ENCODE data around the gene COL17A1. TPM values are rescaled to one million over a fixed set of nuclear protein-coding genes. Genes with fewer than 3 reads are reported as not detected.

Gene COL17A1
- total and polyA plus RNA-seq, 2 of the 13 experiments (the other 11 are each of a cell fraction or from before 2014, with no cell fraction given), result 0.03 TPM; not detected in 1

DNA sequence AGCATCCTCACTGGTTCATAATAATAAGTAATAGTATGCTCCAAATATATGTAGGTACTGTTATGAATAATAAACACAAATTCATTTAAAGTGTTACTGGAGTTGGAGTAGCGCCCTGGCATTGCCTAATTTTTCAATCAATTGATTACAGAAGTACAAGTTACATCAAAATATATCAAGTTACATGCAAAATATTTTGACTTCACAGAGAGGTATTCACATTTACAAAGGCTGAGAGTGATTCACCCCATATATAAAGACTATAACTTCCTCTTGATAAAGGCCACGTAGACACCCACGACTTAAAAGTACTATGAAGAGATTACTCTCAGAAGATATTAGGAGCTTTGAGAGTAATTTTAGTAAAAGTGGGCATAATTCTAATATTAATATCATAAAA is 13.6 kb upstream of the COL17A1 start:
- ChIA-PET POLR2A (no interaction called here), CTCF (ENCODE audit: low intra/inter-chr PET ratio, low total read pairs) (no interaction called here)
- Histone ChIP-seq H2AFZ (ENCODE audit: low read length) (no peak overlapping the region), H4K20me1 (ENCODE audit: insufficient read depth, low read length) (no peaks in the 10 kb centered on the region), H3K79me2 (ENCODE audit: insufficient read depth, low read length) (no peaks in the 10 kb centered on the region), H3K9ac (ENCODE audit: insufficient read depth, low read depth, low read length) (no peak overlapping the region), H3K27me3 (ENCODE audit: control insufficient read depth in 1 of 2, insufficient read depth in 2 of 2, low read length in 2 of 2) (no peaks in the 10 kb centered on the region; a peak in 2 of 5 replicates), H3K4me3 (replicated peaks in 1 of 3; ENCODE audit: insufficient read depth in 1 of 3, low read depth in 2 of 3, low read length in 3 of 3) (no peak overlapping the region), H3K4me1 (ENCODE audit: insufficient read depth, low read length) (no peaks in the 10 kb centered on the region), H3K36me3 (replicated peaks in 1 of 2; ENCODE audit: control insufficient read depth in 1 of 2, insufficient read depth in 2 of 2, low read length in 2 of 2) (no peaks in the 10 kb centered on the region), H3K27ac (ENCODE audit: extremely low read length, insufficient read depth, low read length) (no peak overlapping the region), H3K9me3 (ENCODE audit: low read length) (peaks cover 9% of the 10 kb centered on the region), H3K4me2 (ENCODE audit: low read depth, low read length) (no peak overlapping the region)
- no peak for DNase-seq (ENCODE audit: low spot score)
- 0% methylated on average over 3 of the region's 3 CpGs for WGBS (ENCODE audit: low lambda C conversion rate)
- TF ChIP-seq HHEX (CRISPR knock-in tag; IDR thresholded peaks at IDR 0.05), result no peak
- no peak for TF ChIP-seq ZSCAN20 (CRISPR knock-in tag; IDR thresholded peaks at IDR 0.05; ENCODE audit: borderline replicate concordance)
- no peak for TF ChIP-seq ZNF598 (CRISPR knock-in tag; IDR thresholded peaks at IDR 0.05; ENCODE audit: borderline replicate concordance)
- no peak for TF ChIP-seq ZBTB20 (CRISPR knock-in tag; IDR thresholded peaks at IDR 0.05; ENCODE audit: borderline replicate concordance, low read depth)
- TF ChIP-seq ZMYM3 (CRISPR knock-in tag; IDR thresholded peaks at IDR 0.05), result no peak
- no peak for FAIRE-seq
- ATAC-seq, result no peak
- intact Hi-C loops (cut with micrococcal nuclease; ENCODE audit: unreplicated experiment), result no loop called here
- in situ Hi-C loops (cut with HindIII; ENCODE audit: extremely low pct_ligation_motif_present, low pct_unique_long_range_greater_than_20kb), result no loop called here
- no TSS peak for BruUV-seq (replicated peaks)

DNA sequence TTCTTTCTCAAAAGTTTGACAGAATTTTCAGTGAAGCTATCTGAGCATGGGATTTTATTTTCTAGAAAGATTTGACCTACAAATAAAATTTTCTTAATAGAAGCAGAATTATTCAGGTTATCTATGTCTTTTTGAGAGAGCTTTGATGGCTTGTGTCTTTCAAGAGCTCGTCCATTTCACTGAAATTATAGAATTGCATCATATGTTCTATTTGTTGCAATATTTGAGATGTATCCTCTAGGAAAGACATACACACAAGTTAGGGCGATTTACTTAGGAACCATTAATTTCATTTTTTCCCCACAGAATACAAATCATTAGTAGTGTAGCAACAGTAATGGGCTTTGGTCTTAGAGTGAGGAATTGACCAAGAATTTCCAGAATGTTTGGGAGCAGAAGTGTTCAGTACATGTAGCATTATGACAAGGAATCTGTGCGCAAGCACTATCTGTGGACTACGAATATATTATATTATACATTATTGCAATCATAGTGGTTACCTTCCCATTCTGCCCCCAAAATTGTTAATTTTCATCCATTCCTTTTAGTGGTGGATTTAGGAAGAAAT is 12.8 kb upstream of the COL17A1 start:
- no peaks in the 10 kb centered on the region for H3K36me3 ChIP-seq (replicated peaks in 1 of 2; ENCODE audit: control insufficient read depth in 1 of 2, insufficient read depth in 2 of 2, low read length in 2 of 2)
- H3K4me3 ChIP-seq (replicated peaks in 1 of 3; ENCODE audit: insufficient read depth in 1 of 3, low read depth in 2 of 3, low read length in 3 of 3), result no peak overlapping the region
- H4K20me1 ChIP-seq (ENCODE audit: insufficient read depth, low read length), result no peaks in the 10 kb centered on the region
- no peak for DNase-seq (ENCODE audit: low spot score)
- no peak for ATAC-seq
- BruUV-seq (replicated peaks), result no TSS peak
- ChIA-PET POLR2A (no interaction called here), CTCF (ENCODE audit: low intra/inter-chr PET ratio, low total read pairs) (no interaction called here)
- FAIRE-seq, result no peak
- in situ Hi-C loops (cut with HindIII; ENCODE audit: extremely low pct_ligation_motif_present, low pct_unique_long_range_greater_than_20kb) (no loop called here), intact Hi-C loops (cut with micrococcal nuclease; ENCODE audit: unreplicated experiment) (no loop called here)
- TF ChIP-seq CEBPB (IDR thresholded peaks at IDR 0.05; ENCODE audit: borderline replicate concordance, low read depth, low read length), result peak; percentile 50; the same call in 1 of the 2 replicates
- no peak for TF ChIP-seq TOPORS (CRISPR knock-in tag; IDR thresholded peaks at IDR 0.05)
- 38% methylated on average over 4 of the region's 4 CpGs for WGBS (ENCODE audit: low lambda C conversion rate)
- H3K4me2 ChIP-seq (ENCODE audit: low read depth, low read length), result no peak overlapping the region
- no peak overlapping the region for H3K27ac ChIP-seq (ENCODE audit: extremely low read length, insufficient read depth, low read length)
- no peaks in the 10 kb centered on the region; a peak in 2 of 5 replicates for H3K27me3 ChIP-seq (ENCODE audit: control insufficient read depth in 1 of 2, insufficient read depth in 2 of 2, low read length in 2 of 2)
- peaks cover 9% of the 10 kb centered on the region for H3K9me3 ChIP-seq (ENCODE audit: low read length)
- no peak overlapping the region for H3K9ac ChIP-seq (ENCODE audit: insufficient read depth, low read depth, low read length)
- no peaks in the 10 kb centered on the region for H3K4me1 ChIP-seq (ENCODE audit: insufficient read depth, low read length)
- H2AFZ ChIP-seq (ENCODE audit: low read length), result no peak overlapping the region
- no peaks in the 10 kb centered on the region for H3K79me2 ChIP-seq (ENCODE audit: insufficient read depth, low read length)
